Hematopoietic multipotent progenitor cell treated with erythropoietin and hydrocortisone succinate and interleukin-3 and kit ligand, for 17 days (in vitro differentiated cells): ENCODE results near the gene MAPK10.
"Not testable (repeated sequence)": the region's sequence is repeated elsewhere in the genome, so short reads cannot be mapped to it uniquely, and the experiment has no call there.

Source experiments
- DNase-seq: peaks from one replicate; pipeline ENCODE4 v3.0.0-alpha.2; 2015; ENCODE audit warnings: low spot score

Gene MAPK10

GRCh38 chr4:86338989-86339388, 20.9 kb downstream of the MAPK10 start:
- DNase-seq = no peak

- DNase-seq = no peak
Measured at GRCh38 chr4:86338521-86338920, 21.3 kb downstream of the MAPK10 start.

- DNase-seq = no peak
Measured at GRCh38 chr4:86334020-86334750, 25.7 kb downstream of the MAPK10 start.

- no peak for DNase-seq
Measured at GRCh38 chr4:86333236-86333635, 26.6 kb downstream of the MAPK10 start.

GRCh38 chr4:86330961-86331742, 28.7 kb downstream of the MAPK10 start:
- no peak for DNase-seq

- not testable (repeated sequence) for DNase-seq
Measured at GRCh38 chr4:86330411-86330810, 29.4 kb downstream of the MAPK10 start.

- no peak for DNase-seq
Measured at GRCh38 chr4:86329431-86329830, 30.4 kb downstream of the MAPK10 start.

- no peak for DNase-seq
Measured at GRCh38 chr4:86326400-86326799, 33.5 kb downstream of the MAPK10 start.

- no peak for DNase-seq
Measured at GRCh38 chr4:86319390-86319789, 40.5 kb downstream of the MAPK10 start.

- no peak for DNase-seq
Measured at GRCh38 chr4:86315579-86315978, 44.3 kb downstream of the MAPK10 start.

GRCh38 chr4:86313656-86314055, 46.2 kb downstream of the MAPK10 start:
- no peak for DNase-seq

- no peak for DNase-seq
Measured at GRCh38 chr4:86307432-86307831, 52.4 kb downstream of the MAPK10 start.

GRCh38 chr4:86306816-86307215, 53.0 kb downstream of the MAPK10 start:
- DNase-seq = no peak

- no peak for DNase-seq
Measured at GRCh38 chr4:86302830-86303229, 57.0 kb downstream of the MAPK10 start.

GRCh38 chr4:86302251-86302650, 57.6 kb downstream of the MAPK10 start:
- DNase-seq = no peak

GRCh38 chr4:86300516-86300915, 59.3 kb downstream of the MAPK10 start:
- DNase-seq = no peak

GRCh38 chr4:86296865-86297264, 63.0 kb downstream of the MAPK10 start:
- no peak for DNase-seq

GRCh38 chr4:86294883-86295282, 65.0 kb downstream of the MAPK10 start:
- no peak for DNase-seq

GRCh38 chr4:86291180-86291579, 68.7 kb downstream of the MAPK10 start:
- DNase-seq = no peak

GRCh38 chr4:86286726-86287125, 73.1 kb downstream of the MAPK10 start:
- DNase-seq = no peak

GRCh38 chr4:86283371-86283770, 76.5 kb downstream of the MAPK10 start:
- DNase-seq = no peak

GRCh38 chr4:86280246-86280645, 79.6 kb downstream of the MAPK10 start:
- DNase-seq = no peak

GRCh38 chr4:86279293-86279960, 80.4 kb downstream of the MAPK10 start:
- no peak for DNase-seq
